Fibroblast of skin of left quadriceps (primary cell): ENCODE results near the gene SHROOM3.

Source experiments
- DNase-seq, 2 experiments: peaks; one replicate each; pipeline ENCODE4 v3.0.0-alpha.2; 2013; ENCODE audit warnings: low read depth in 2 of 2

Gene SHROOM3

GRCh38 chr4:76540486-76540885 is 105.5 kb downstream of the SHROOM3 start:
- DNase-seq, result no peak

GRCh38 chr4:76543378-76543777 is 108.3 kb downstream of the SHROOM3 start:
- DNase-seq, result no peak

DNA sequence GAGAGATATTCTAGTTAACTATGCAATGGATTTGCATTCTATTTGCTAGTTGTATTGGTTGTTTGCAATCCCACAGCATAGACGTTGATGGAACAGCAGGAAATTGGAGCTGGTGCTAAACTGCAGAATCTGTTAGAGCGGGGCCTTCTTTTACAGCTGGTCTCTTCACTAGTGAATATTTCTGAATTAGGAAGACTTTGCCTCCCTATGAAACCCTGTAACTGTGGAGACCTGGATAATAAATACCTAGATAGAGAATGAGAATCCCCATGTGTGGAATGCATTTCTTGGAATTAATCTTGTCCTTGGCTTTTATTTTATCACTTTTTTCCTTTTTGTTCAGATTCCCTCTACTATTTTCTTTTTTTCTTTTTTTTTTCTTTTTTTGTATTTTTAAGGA is 109.7 kb downstream of the SHROOM3 start:
- no peak for DNase-seq

DNA sequence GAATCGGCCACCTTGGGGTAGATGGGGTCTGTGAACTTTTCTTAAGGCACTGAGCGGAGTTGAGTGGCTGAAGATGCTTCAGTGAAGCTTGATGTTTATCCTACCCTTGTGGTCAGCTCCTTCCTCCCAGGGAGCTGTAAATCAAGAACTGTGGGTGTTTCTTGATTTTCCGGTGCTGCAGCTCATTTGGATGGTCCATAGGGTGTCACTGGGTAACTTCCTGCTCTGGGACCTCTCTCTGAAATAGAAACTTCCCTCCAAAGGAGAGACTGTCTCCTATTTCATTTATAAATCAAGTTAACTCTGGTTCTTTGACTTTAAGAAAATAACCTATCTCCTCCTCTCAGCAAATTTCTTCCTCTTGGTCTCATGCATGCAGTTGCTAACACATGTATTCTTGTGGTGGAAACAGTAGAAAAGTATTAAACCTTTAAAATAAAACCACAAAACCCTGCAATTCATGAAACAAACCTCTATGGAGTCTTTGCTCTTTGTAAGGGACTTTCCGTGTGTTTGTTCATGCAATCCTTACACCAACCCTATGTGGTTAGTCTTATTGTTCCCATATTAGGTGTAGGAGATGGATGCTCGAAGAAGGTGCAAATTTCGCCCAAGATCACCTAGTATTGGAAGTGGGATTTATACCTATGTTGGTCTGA is 110.3 kb downstream of the SHROOM3 start:
- DNase-seq, result no peak

DNA sequence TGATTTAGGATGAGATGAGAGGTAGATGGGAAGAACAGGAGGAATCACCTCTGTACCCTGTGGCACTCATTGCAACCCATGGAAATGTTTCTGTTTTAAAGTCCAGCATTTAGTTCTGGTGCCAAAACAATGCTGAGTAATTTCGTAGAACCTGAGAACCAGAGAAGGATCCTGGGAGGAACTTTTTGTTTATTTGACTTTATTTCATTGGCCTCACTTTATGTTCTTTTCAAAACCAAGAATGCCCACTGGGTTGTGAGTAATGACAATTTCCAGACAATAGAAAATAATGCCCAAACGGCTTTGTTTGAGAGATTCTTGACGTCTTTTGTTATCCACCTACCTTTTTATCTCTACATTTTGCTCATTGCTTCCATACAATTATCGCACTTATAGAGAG is 111.3 kb downstream of the SHROOM3 start:
- DNase-seq, result no peak

DNA sequence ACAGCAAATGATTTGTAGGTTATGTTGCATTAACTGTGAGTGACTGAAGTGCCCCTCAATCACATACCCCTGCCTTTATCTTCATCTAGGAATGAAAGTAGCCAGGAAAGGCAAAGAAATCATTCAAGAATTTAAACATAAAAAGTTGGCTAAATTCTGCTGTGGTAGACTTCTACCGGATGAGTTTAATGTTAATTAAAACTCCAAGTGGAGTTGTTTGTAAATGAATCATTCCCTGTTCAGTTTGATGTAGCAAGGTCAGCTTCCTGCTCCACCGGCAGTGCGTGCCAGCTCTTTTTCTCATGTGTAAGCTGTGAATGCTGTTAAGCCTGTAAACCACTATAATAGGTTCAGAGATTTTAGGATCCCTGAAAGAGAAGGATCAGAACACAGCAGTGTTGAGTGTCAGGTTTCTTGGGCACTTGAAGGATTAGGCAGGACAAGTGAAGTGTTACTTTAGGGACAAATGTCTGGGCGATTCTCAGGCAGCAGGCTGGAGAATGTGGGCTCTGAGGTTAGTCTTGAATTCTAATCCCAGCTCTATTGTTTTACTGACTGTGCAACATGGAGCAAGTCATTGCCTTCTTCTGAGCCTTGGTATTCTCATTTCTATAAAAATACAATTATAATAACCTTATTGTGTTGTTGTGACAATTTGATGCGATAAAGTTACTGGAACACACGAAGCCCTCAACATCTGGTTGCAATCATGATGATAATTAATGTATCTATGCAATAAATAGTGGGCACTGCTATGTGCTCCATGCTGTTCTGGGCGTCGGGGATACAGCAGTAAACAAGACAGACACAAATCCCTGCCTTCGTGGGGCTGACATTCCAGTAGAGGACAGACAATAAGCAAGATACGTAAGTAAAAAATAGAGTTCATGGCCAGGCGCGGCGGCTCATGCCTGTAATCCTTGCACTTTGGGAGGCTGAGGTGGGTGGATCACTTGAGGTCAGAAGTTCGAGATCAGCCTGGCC is 112.0 kb downstream of the SHROOM3 start:
- DNase-seq, result peak; percentile 81 to 86

DNA sequence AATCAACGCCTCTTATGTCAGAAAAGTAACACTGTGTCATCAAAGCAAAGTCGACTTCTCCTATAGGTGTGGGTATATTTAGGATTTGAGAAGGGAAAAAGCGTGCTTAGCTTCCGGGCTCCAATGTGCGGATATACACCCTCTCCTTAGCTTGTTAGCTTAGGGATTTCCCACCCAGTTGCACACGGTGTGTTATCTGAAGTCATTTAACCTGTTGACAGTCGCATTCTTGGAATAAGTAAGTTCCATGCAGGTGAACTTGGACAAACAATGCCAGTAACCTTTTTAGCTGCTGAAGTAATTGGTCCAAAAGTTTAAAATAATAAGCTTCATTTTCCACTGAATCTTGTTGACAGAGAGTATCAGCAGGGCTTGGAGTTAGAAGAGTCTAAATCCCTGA is 113.7 kb downstream of the SHROOM3 start:
- no peak for DNase-seq

GRCh38 chr4:76549765-76550164 is 114.7 kb downstream of the SHROOM3 start:
- DNase-seq, result no peak

GRCh38 chr4:76550966-76551780 is 116.1 kb downstream of the SHROOM3 start:
- no peak for DNase-seq

- DNase-seq, result no peak
Measured at GRCh38 chr4:76554630-76555029, 119.6 kb downstream of the SHROOM3 start.

GRCh38 chr4:76556452-76556851 is 121.4 kb downstream of the SHROOM3 start:
- no peak for DNase-seq

- DNase-seq, result no peak
Measured at GRCh38 chr4:76558396-76559235, 123.6 kb downstream of the SHROOM3 start.

DNA sequence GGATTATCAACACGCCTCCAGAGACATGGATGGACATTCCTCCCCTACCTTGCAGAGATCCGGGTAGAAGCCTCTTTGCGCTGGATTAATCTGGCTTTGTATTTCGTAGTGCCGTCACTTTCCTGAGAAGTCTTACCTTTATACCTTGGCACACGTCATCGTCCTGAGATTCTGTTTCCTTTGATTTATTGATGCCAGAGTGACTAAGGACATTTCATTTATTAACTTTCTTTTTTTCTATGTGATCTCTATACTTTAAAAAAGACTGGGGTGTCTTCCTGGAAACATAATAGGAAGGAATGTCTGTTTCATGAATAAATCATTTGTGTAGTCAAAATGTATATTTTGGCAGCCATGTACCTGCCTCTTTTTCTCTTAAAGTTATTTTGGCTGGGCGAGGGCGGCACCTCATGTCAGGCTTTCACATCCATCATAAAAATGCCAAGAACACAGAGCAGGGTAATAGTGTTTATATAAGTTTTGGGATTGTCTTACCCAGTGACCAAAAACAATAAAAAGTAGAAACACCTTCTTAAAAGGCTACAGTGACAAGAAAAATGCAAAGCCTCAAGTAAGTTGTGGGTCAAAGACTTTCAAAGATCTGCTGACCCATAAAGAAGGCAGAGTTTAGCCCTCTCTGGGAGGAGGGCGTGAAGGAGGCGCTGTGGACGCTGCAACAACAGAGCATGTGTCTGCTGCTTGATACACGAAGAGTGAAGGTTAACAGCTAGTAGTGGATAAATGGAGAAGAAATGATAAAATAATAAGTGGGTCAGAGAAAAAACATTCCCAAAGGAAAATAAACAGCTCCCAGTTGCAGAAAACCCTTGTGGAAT is 124.4 kb downstream of the SHROOM3 start:
- DNase-seq, result no peak

DNA sequence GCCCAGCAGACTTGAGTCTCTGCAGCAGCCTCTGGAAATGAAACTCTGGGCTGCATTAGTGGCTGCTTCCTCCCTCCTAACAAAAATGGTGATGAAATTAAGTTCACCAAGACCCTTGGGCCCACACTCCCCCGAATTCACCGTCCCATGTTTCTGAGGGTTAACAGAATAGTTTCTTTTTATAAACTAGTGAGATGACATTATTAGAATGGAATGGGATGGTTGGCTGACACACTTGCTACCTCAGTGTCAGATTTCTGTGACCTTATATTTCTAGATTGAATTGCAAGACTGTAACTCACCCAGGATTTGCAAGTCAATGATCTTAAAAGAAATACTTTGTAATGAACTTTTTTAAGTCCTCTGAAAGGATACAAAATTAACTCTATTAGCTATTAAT is 127.1 kb downstream of the SHROOM3 start:
- DNase-seq, result peak in 1 of 2 experiments; percentile 69

GRCh38 chr4:76562836-76563453 is 127.9 kb downstream of the SHROOM3 start:
- DNase-seq, result no peak

GRCh38 chr4:76563454-76564122 is 128.6 kb downstream of the SHROOM3 start:
- no peak for DNase-seq

GRCh38 chr4:76564123-76564915 is 129.3 kb downstream of the SHROOM3 start:
- no peak for DNase-seq

GRCh38 chr4:76568262-76568661 is 133.2 kb downstream of the SHROOM3 start:
- no peak for DNase-seq
